Islet of Langerhans (tissue), 1 donor: ENCODE data around the gene RAB14.

Experiments used
- FAIRE-seq: peaks from one replicate; lab custom pipeline; 2011; peaks lifted over from hg19 to GRCh38; lab: Jason Lieb, UNC

RAB14 gene

GRCh38 chr9:121201738-121202533, at the start of gene RAB14:
Gene RAB14, minus strand, starts transcription at chr9:121201869. Its CDS starts 8,457 bp downstream, at chr9:121193412.
- no peak for FAIRE-seq

- no peak for FAIRE-seq
Measured at GRCh38 chr9:121249563-121249962, 47.9 kb upstream of the RAB14 start.

- no peak for FAIRE-seq
Measured at GRCh38 chr9:121246821-121247561, 45.3 kb upstream of the RAB14 start.

- no peak for FAIRE-seq
Measured at GRCh38 chr9:121242959-121243346, 41.3 kb upstream of the RAB14 start.

GRCh38 chr9:121242219-121242958, 40.7 kb upstream of the RAB14 start:
- no peak for FAIRE-seq

GRCh38 chr9:121240472-121241135, 38.9 kb upstream of the RAB14 start:
- FAIRE-seq, result no peak

- FAIRE-seq, result no peak
Measured at GRCh38 chr9:121239851-121240250, 38.2 kb upstream of the RAB14 start.

GRCh38 chr9:121239071-121239470, 37.4 kb upstream of the RAB14 start:
- no peak for FAIRE-seq

GRCh38 chr9:121237916-121238315, 36.2 kb upstream of the RAB14 start:
- FAIRE-seq, result no peak

- FAIRE-seq, result no peak
Measured at GRCh38 chr9:121235512-121235911, 33.8 kb upstream of the RAB14 start.

GRCh38 chr9:121234832-121235161, 33.1 kb upstream of the RAB14 start:
- FAIRE-seq, result no peak

GRCh38 chr9:121233906-121234831, 32.5 kb upstream of the RAB14 start:
- no peak for FAIRE-seq

- no peak for FAIRE-seq
Measured at GRCh38 chr9:121232251-121232650, 30.6 kb upstream of the RAB14 start.

- no peak for FAIRE-seq
Measured at GRCh38 chr9:121230256-121230655, 28.6 kb upstream of the RAB14 start.

- no peak for FAIRE-seq
Measured at GRCh38 chr9:121227862-121228261, 26.2 kb upstream of the RAB14 start.

GRCh38 chr9:121226175-121226574, 24.5 kb upstream of the RAB14 start:
- no peak for FAIRE-seq

- FAIRE-seq, result no peak
Measured at GRCh38 chr9:121225240-121225639, 23.6 kb upstream of the RAB14 start.

- peak; percentile 61 for FAIRE-seq
Measured at GRCh38 chr9:121222524-121223171, 21.0 kb upstream of the RAB14 start.

GRCh38 chr9:121221664-121222055, 20.0 kb upstream of the RAB14 start:
- no peak for FAIRE-seq

GRCh38 chr9:121220996-121221663, 19.5 kb upstream of the RAB14 start:
- no peak for FAIRE-seq
